ENCODE measurements around the gene DDX1. TPM values are rescaled to one million over a fixed set of nuclear protein-coding genes. Genes with fewer than 3 reads are reported as not detected.
"Not testable (repeated sequence)": the region's sequence is repeated elsewhere in the genome, so short reads cannot be mapped to it uniquely, and the experiment has no call there.

Gene DDX1
- total RNA-seq, 1 donor from 2014 or later, result 48.1 TPM

DNA sequence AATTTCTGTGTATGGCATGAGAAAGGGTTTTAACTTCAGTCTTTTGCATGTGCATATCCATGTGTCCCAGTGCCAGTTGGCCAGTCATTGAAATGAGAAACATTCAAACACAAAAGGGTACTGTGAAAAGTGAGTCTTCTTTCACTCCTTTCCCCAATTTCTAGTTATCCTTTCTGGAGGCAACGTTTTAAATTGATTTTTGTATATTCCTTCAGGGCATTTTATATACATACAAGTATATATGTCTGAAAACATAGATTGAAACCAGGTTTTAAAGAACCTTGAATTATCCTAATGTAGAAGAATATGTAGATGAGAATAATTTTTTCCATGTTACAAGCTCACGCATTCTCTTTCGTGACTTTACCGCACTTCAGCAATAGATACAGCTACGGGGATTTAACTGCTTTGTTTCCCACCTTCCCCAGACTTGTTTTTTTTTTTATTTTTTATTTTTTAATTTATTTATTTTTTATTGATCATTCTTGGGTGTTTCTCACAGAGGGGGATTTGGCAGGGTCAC lies 18.8 kb downstream of the DDX1 start:
- H3K27me3 ChIP-seq, result no peaks in the 10 kb centered on the region
- no peaks in the 10 kb centered on the region for H3K4me1 ChIP-seq
- intact Hi-C loops (cut with DNase I), result no loop called here
- H3K36me3 ChIP-seq, result peaks cover 0 to 57% of the 10 kb centered on the region in 2 donors
- DNase-seq (ENCODE audit: extremely low spot score in 2 of 2), result no peak
- H3K9me3 ChIP-seq, result no peaks in the 10 kb centered on the region
- H3K4me3 ChIP-seq, result no peak overlapping the region
- no peak overlapping the region for H3K27ac ChIP-seq
- TF ChIP-seq POLR2AphosphoS5 (IDR thresholded peaks at IDR 0.05; ENCODE audit: insufficient read depth in 1 of 2, low read depth in 1 of 2) (no peak), POLR2A (IDR thresholded peaks at IDR 0.05) (no peak)
- TF ChIP-seq, protein P1, sequence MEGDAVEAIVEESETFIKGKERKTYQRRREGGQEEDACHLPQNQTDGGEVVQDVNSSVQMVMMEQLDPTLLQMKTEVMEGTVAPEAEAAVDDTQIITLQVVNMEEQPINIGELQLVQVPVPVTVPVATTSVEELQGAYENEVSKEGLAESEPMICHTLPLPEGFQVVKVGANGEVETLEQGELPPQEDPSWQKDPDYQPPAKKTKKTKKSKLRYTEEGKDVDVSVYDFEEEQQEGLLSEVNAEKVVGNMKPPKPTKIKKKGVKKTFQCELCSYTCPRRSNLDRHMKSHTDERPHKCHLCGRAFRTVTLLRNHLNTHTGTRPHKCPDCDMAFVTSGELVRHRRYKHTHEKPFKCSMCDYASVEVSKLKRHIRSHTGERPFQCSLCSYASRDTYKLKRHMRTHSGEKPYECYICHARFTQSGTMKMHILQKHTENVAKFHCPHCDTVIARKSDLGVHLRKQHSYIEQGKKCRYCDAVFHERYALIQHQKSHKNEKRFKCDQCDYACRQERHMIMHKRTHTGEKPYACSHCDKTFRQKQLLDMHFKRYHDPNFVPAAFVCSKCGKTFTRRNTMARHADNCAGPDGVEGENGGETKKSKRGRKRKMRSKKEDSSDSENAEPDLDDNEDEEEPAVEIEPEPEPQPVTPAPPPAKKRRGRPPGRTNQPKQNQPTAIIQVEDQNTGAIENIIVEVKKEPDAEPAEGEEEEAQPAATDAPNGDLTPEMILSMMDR (IDR thresholded peaks at IDR 0.05), result no peak

DNA sequence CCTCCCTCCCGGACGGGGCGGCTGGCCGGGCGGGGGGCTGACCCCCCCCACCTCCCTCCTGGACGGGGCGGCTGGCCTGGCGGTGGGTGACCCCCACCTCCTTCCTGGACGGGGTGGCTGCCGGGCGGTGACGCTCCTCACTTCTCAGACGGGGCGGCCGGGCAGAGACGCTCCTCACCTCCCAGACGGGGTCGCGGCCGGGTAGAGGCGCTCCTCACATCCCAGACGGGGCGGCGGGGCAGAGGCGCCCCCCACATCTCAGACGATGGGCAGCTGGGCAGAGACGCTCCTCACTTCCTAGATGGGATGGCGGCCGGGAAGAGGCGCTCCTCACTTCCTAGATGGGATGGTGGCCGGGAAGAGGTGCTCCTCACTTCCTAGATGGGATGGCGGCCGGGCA lies 20.4 kb downstream of the DDX1 start:
- H3K36me3 ChIP-seq, result peaks cover 0 to 47% of the 10 kb centered on the region in 2 donors
- H3K9me3 ChIP-seq; H3K27me3 ChIP-seq; DNase-seq (ENCODE audit: extremely low spot score in 2 of 2); H3K4me1 ChIP-seq; H3K4me3 ChIP-seq; H3K27ac ChIP-seq; intact Hi-C loops (cut with DNase I): not testable (repeated sequence)

DNA sequence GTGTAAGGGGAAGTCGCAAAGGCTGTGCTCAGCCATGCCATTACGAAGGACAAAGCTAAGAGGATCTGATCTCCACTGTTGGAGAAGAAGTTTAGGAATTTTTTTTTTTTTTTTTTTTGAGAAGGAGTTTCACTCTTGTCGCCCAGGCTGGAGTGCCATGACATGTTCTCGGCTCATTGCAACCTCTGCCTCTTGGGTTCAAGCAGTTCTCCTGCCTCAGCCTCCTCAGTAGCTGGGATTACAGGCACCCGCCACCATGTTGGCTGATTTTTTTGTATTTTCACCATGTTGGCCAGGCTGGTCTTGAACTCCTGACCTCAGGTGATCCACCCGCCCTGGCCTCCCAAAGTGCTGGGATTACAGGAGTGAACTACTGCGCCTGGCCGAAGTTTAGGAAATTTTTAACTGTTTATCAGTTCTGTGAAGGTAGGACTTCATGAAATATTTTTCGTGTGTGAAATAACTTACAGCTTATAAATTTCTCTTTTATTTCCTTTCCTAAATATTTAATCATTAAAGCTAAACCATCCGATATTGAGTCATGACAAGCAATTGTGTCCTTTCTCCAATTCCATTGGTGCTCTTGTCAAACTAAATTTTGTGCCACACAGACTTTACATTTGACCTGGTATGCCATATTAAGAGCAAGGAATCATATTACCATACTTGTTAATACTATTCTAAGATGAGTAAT lies 22.2 kb downstream of the DDX1 start:
- no peak for DNase-seq (ENCODE audit: extremely low spot score in 2 of 2)
- Histone ChIP-seq H3K9me3 (no peaks in the 10 kb centered on the region), H3K36me3 (peaks cover 0 to 39% of the 10 kb centered on the region in 2 donors), H3K4me1 (no peaks in the 10 kb centered on the region), H3K27ac (no peak overlapping the region), H3K27me3 (no peaks in the 10 kb centered on the region), H3K4me3 (no peak overlapping the region)
- intact Hi-C loops (cut with DNase I), result no loop called here
- TF ChIP-seq POLR2A (IDR thresholded peaks at IDR 0.05) (no peak), POLR2AphosphoS5 (IDR thresholded peaks at IDR 0.05; ENCODE audit: insufficient read depth in 1 of 2, low read depth in 1 of 2) (no peak)
- TF ChIP-seq, protein P1 (IDR thresholded peaks at IDR 0.05), result no peak

DNA sequence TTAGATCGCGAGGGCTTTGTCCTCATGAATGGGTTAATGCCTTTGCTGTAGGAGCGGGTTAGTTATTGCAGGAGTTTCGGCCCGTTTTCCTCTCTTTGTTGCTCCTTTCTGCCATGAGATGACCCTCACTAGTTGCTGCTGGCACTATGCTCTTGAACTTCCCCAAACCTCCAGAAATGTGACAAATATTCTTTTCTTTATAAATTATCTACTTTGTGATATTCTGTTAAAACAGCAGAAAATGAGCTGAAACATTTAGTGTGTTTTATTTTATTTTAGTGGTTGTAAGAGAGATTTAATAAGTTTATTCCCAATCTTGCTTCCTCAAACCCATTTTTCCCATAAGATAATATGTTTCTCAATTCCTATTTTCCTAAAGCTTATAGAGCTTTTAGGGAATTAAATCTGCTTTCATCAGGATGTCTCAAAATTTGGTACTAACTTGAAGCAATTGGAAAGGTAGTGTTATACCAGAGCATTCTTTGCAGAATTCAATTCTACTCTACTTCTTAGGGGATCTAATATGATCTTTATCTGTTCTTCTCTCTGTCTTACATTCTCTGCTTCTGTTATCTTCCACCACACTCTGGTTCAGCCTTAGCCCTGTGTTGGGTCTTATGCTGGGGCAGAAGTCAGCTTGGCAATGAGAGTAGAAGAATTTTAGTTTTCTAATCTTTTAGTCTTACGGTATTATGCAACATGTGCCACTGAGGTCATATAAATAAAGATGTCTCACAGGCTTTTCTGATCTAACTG lies 23.1 kb downstream of the DDX1 start:
- Histone ChIP-seq H3K27ac (no peak overlapping the region), H3K36me3 (peaks cover 0 to 42% of the 10 kb centered on the region in 2 donors), H3K4me3 (no peak overlapping the region), H3K27me3 (no peaks in the 10 kb centered on the region), H3K9me3 (no peaks in the 10 kb centered on the region), H3K4me1 (no peaks in the 10 kb centered on the region)
- TF ChIP-seq POLR2AphosphoS5 (IDR thresholded peaks at IDR 0.05; ENCODE audit: insufficient read depth in 1 of 2, low read depth in 1 of 2), result no peak
- no peak for TF ChIP-seq POLR2A (IDR thresholded peaks at IDR 0.05)
- TF ChIP-seq, protein P1 (IDR thresholded peaks at IDR 0.05), result no peak
- DNase-seq (ENCODE audit: extremely low spot score in 2 of 2), result no peak
- intact Hi-C loops (cut with DNase I), result loop anchor here (5.0 kb wide), 1 partner anchor 797 kb away; no protein-coding TSS in a partner anchor

DNA sequence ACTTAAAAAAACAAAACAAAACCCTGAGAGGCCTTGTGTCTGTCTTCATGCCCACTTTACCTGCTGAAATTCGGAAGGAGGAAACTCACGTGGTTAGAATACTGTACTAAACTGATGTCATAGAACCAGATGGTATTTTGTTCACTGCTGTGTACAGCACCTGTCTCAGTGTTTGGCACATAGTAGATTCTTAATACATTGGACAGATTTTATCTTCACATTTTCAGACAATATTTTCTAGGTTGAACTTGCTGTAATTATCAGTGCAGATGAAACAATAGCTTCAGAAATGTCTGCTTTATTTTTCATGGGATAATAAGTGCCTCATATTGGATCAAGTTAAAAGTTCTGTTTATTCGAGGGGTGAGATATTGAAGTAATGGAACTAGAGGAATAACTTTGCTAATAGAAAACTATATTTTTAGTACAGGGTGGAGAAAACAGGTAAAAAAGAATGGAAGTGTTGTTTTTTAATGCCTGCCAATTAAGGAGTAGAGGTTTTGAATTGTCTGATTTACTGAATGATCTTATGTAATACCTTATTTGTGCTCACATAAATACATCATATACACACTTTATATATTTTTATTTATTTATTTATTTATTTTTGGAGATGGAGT lies 23.7 kb downstream of the DDX1 start:
- Histone ChIP-seq H3K36me3 (peaks cover 0 to 43% of the 10 kb centered on the region in 2 donors), H3K9me3 (no peaks in the 10 kb centered on the region), H3K4me3 (no peak overlapping the region), H3K27me3 (no peaks in the 10 kb centered on the region), H3K4me1 (no peaks in the 10 kb centered on the region), H3K27ac (no peak overlapping the region)
- no peak for DNase-seq (ENCODE audit: extremely low spot score in 2 of 2)
- TF ChIP-seq POLR2A (IDR thresholded peaks at IDR 0.05) (no peak), POLR2AphosphoS5 (IDR thresholded peaks at IDR 0.05; ENCODE audit: insufficient read depth in 1 of 2, low read depth in 1 of 2) (no peak)
- TF ChIP-seq, protein P1 (IDR thresholded peaks at IDR 0.05), result no peak
- intact Hi-C loops (cut with DNase I), result loop anchor here (5.0 kb wide), 1 partner anchor 798 kb away; no protein-coding TSS in a partner anchor
